Ovary (tissue), 9 donors: ENCODE results near the gene MRPS5. TPM values are rescaled to one million over a fixed set of nuclear protein-coding genes. Genes with fewer than 3 reads are reported as not detected.
"Not testable (repeated sequence)": the region's sequence is repeated elsewhere in the genome, so short reads cannot be mapped to it uniquely, and the experiment has no call there.

Experiments used
- DNase-seq, 5 donors: peaks; one replicate each; pipeline ENCODE4 v3.0.0-alpha.2; 2019 to 2020
- H3K27ac ChIP-seq, 2 donors: fragments of 200-600 bp; one replicate each; pipeline versions ENCODE4 v1.5.1 to v1.8.0; 2019 to 2022
- H3K27me3 ChIP-seq: fragments of 200-600 bp; one replicate; pipeline ENCODE4 v1.8.0; 2022
- H3K36me3 ChIP-seq: fragments of 200-600 bp; sonication (generic); one replicate; pipeline ENCODE4 v1.5.1; 2019
- H3K4me1 ChIP-seq: one replicate; pipeline ENCODE4 v1.8.1; 2013; ENCODE audit warnings: mild to moderate bottlenecking, moderate library complexity; ENCODE audit not compliant: insufficient read depth
- H3K4me3 ChIP-seq: fragments of 200-600 bp; sonication (generic); one replicate; pipeline ENCODE4 v1.5.1; 2017
- H3K9me3 ChIP-seq, 2 donors: fragments of 200-600 bp in 1 of 2; sonication (generic) in 1 of 2; one replicate each; pipeline versions ENCODE4 v1.5.1 to v1.8.1; 2013 to 2019; ENCODE audit warnings: mild to moderate bottlenecking in 1 of 2, moderate library complexity in 1 of 2
- EP300 ChIP-seq: sonication (generic); formaldehyde crosslinking; IDR thresholded peaks from one replicate; pipeline ENCODE4 v1.6.1; 2017; ENCODE audit warnings: antibody characterized with exemption
- POLR2A ChIP-seq: fragments of 450-650 bp; IDR thresholded peaks from one replicate; pipeline ENCODE4 v1.6.1; 2017; ENCODE audit warnings: antibody characterized with exemption, mild to moderate bottlenecking, moderate library complexity
- WGBS, 3 donors: extraction: QIAGEN DNeasy Blood & Tissue Kit in 1 of 3; methylation state at CpG; one replicate each; pipeline versions ENCODE4 v1.1.5 to v1.1.7; 2013 to 2017; 5-methylcytosine and 5-hydroxymethylcytosine counted together
- intact Hi-C, 4 donors: fragments of 100-400 bp; cut with DNase I; formaldehyde crosslinking; loops; one replicate each; pipeline versions ENCODE4 v1.11.0 to v1.15.1; 2022 to 2023
- polyA plus RNA-seq, 2 donors: library from polyadenylated mRNA; stranded (reverse); fragments of 200-250 nt in 1 of 2; fragments of 350-450 nt in 1 of 2; fragmentation: Illumina TruSeq in 1 of 2; extraction: RNeasy Lipid Tissue Mini Kit (QIAGEN cat#74804) in 1 of 2; gene quantifications; one replicate each; pipeline ENCODE4 v1.2.3, GENCODE V29; 2013 to 2014
- total RNA-seq, 7 donors: library from RNA; depleted of rRNA in 2 of 7; stranded (reverse); fragments of >200 nt in 2 of 7; fragmentation: NEBNext Ultra II Directional in 3 of 7; extraction: Animal tissue kit (Norgen Biotek cat#: 25700) in 3 of 7; gene quantifications; one replicate each; pipeline versions ENCODE4 v1.1.0 to v1.2.4, GENCODE V29; 2016 to 2023
- TF ChIP-seq, protein P1 (sequence below), 3 donors: fragments of 450-650 bp in 2 of 3; fragments of 200-600 bp in 1 of 3; IDR thresholded peaks; one replicate each; pipeline versions ENCODE4 v1.5.1 to v1.8.0; 2016 to 2022; ENCODE audit warnings: antibody characterized with exemption in 3 of 3, mild to moderate bottlenecking in 1 of 3
- donor health status: DM: no; HTN: no; CAD: no; lungs with moderate emphysema.
- donor health status: DM: no; HTN: no; CAD: no.
- donor health status: Bipolar disorder and iron deficiency.
- donor health status: DM: yes; HTN: yes; CAD: no.
- donor health status: DM: no; HTN: no; CAD: no.
- donor health status: DM: yes; HTN: yes; CAD: no.

The MRPS5 gene
- total and polyA plus RNA-seq, 9 donors: 32.4 to 62.9 (median 39.7) TPM

DNA sequence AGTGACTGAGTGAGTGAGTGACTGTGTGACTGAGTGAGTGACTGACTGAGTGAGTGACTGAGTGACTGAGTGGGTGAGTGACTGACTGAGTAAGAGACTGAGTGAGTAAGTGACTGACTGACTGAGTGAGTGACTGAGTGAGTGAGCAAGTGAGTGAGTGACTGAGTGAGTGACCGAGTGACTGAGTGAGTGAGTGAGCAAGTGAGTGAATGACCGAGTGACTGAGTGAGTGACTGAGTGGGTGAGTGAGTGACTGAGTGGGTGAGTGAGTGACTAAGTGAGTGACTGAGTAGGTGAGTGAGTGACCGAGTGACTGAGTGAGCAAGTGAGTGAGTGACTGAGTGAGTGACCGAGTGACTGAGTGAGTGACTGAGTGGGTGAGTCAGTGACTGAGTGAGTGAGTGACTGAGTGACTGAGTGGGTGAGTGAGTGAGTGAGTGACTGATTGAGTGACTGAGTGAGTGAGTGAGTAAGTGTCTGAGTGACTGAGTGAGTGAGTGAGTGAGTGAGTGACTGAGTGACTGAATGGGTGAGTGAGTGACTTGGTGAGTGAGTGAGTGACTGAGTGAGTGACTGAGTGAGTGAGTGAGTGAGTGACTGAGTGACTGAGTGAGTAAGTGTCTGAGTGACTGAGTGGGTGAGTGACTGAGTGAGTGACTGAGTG, 82.8 kb downstream of the MRPS5 start:
- no peaks in the 10 kb centered on the region for H3K9me3 ChIP-seq
- no peaks in the 10 kb centered on the region for H3K4me1 ChIP-seq

DNA sequence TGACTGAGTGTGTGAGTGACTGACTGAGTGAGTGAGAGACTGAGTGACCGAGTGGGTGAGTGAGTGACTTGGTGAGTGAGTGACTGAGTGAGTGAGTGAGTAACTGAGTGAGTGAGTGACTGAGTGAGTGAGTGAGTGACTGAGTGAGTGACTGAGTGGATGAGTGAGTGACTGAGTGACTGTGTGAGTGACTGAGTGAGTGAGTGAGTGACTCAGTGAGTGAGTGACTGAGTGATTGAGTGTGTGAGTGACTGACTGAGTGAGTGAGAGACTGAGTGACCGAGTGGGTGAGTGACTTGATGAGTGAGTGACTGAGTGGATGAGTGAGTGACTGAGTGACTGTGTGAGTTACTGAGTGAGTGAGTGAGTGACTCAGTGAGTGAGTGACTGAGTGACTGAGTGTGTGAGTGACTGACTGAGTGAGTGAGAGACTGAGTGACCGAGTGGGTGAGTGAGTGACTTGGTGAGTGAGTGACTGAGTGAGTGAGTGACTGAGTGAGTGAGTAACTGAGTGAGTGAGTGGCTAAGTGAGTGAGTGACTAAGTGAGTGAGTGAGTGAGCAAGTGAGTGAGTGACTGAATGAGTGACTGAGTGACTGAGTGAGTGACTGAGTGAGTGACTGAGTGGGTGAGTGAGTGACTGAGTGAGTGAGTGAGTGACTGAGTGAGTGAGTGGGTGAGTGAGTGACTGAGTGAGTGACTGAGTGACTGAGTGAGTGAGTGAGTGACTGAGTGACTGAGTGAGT, 83.6 kb downstream of the MRPS5 start:
- H3K27ac ChIP-seq, H3K4me1 ChIP-seq, H3K9me3 ChIP-seq, H3K4me3 ChIP-seq, DNase-seq, H3K27me3 ChIP-seq, intact Hi-C loops, H3K36me3 ChIP-seq: not testable (repeated sequence)
- WGBS, 3 donors: 83 to 88% (median 87%) methylated on average over 3 of the region's 3 CpGs

More for the DNA sequence above, 82.8 kb downstream of the MRPS5 start:
- 82 to 95% (median 93%) methylated on average over 4 of the region's 4 CpGs for WGBS, 3 donors
- intact Hi-C loops: no loop called here
- H3K36me3 ChIP-seq: no peaks in the 10 kb centered on the region
- H3K27ac ChIP-seq: no peak overlapping the region
- DNase-seq: no peak
- H3K27me3 ChIP-seq: no peaks in the 10 kb centered on the region
- H3K4me3 ChIP-seq: no peak overlapping the region
- TF ChIP-seq POLR2A: no peak
- TF ChIP-seq, protein P1, sequence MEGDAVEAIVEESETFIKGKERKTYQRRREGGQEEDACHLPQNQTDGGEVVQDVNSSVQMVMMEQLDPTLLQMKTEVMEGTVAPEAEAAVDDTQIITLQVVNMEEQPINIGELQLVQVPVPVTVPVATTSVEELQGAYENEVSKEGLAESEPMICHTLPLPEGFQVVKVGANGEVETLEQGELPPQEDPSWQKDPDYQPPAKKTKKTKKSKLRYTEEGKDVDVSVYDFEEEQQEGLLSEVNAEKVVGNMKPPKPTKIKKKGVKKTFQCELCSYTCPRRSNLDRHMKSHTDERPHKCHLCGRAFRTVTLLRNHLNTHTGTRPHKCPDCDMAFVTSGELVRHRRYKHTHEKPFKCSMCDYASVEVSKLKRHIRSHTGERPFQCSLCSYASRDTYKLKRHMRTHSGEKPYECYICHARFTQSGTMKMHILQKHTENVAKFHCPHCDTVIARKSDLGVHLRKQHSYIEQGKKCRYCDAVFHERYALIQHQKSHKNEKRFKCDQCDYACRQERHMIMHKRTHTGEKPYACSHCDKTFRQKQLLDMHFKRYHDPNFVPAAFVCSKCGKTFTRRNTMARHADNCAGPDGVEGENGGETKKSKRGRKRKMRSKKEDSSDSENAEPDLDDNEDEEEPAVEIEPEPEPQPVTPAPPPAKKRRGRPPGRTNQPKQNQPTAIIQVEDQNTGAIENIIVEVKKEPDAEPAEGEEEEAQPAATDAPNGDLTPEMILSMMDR (IDR thresholded peaks at IDR 0.05): no peak
- TF ChIP-seq EP300: no peak

DNA sequence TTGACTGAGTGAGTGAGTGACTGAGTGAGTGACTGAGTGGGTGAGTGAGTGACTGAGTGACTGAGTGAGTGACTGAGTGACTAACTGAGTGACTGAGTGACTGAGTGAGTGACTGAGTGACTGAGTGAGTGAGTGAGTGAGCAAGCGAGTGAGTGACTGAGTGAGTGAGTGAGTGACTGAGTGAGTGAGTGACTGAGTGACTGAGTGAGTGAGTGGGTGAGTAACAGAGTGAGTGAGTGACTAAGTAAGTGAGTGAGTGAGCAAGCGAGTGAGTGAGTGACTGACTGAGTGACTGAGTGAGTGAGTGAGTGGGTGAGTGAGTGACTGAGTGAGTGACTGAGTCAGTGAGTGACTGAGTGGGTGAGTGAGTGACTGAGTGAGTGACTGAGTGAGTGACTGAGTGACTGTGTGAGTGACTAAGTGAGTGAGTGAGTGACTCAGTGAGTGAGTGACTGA, 84.2 kb downstream of the MRPS5 start:
- intact Hi-C loops: no loop called here
- no peaks in the 10 kb centered on the region for H3K4me1 ChIP-seq
- DNase-seq: no peak
- no peak overlapping the region for H3K27ac ChIP-seq
- H3K36me3 ChIP-seq: no peaks in the 10 kb centered on the region
- H3K4me3 ChIP-seq: no peak overlapping the region
- H3K27me3 ChIP-seq: no peaks in the 10 kb centered on the region
- TF ChIP-seq EP300: no peak
- TF ChIP-seq, protein P1 (IDR thresholded peaks at IDR 0.05): no peak
- no peak for TF ChIP-seq POLR2A
- WGBS, 3 donors: 87 to 91% (median 88%) methylated on average over 2 of the region's 2 CpGs
- H3K9me3 ChIP-seq: no peaks in the 10 kb centered on the region

DNA sequence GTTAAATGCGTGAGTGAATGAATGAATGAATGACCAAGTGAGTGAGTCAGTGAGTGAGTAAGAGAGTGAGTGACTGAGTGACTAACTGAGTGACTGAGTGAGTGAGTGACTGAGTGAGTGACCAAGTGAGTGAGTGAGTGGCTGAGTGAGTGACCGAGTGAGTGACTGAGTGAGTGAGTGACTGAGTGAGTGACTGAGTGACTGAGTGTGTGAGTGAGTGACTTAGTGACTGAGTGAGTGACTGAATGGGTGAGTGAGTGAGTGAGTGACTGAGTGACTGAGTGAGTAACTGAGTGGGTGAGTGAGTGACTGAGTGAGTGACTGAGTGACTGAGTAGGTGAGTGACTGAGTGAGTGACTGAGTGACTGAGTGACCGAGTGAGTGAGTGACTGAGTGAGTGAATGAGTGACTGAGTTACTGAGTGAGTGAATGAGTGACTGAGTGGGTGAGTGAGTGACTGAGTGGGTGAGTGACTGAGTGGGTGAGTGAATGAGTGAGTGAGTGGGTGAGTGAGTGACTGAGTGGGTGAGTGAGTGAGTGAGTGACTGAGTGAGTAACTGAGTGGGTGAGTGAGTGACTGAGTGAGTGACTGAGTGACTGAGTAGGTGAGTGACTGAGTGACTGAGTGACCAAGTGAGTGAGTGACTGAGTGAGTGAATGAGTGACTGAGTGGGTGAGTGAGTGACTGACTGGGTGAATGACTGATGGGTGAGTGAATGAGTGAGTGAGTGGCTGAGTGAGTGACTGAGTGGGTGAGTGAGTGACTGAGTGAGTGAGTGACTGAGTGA, 84.8 kb downstream of the MRPS5 start:
- Histone ChIP-seq H3K4me1 (no peaks in the 10 kb centered on the region), H3K27me3 (no peaks in the 10 kb centered on the region), H3K4me3 (no peak overlapping the region), H3K27ac (no peak overlapping the region), H3K9me3 (no peaks in the 10 kb centered on the region), H3K36me3 (no peaks in the 10 kb centered on the region)
- no peak for DNase-seq
- 87 to 94% (median 92%) methylated on average over 3 of the region's 3 CpGs for WGBS, 3 donors
- intact Hi-C loops: no loop called here
- TF ChIP-seq EP300 (no peak), POLR2A (no peak)
- TF ChIP-seq, protein P1 (IDR thresholded peaks at IDR 0.05): no peak

Other genes starting within 250 kb of the MRPS5 start
- 1 to 10 TPM in 4 of 7 donors, under 1 TPM in 1, not detected in 2; 0.45 to 2.2 (median 1.6) TPM for gene MAL, start 96.1 kb downstream of the MRPS5 start, total RNA-seq
- 1 to 10 TPM in 1 of 2 donors, under 1 TPM in 1; 0.90 to 4.7 TPM for gene MAL, start 96.1 kb downstream of the MRPS5 start, polyA plus RNA-seq
- 10 to 100 TPM; 16.5 to 30.8 (median 24.4) TPM for gene ZNF514, start 38.0 kb upstream of the MRPS5 start, total RNA-seq
- 10 to 100 TPM; 10.3 to 16.9 TPM for gene ZNF514, start 38.0 kb upstream of the MRPS5 start, polyA plus RNA-seq
- gene ZNF2, start 44.0 kb upstream of the MRPS5 start, total RNA-seq: 1 to 10 TPM; 3.6 to 6.9 (median 4.6) TPM
- gene ZNF2, start 44.0 kb upstream of the MRPS5 start, polyA plus RNA-seq: 1 to 10 TPM; 3.1 to 7.9 TPM
- 1 to 10 TPM; 3.0 to 8.2 (median 5.8) TPM for gene ZNF892, start 85.7 kb upstream of the MRPS5 start, total RNA-seq
- 1 to 10 TPM in 1 of 2 donors, under 1 TPM in 1; 0.63 to 1.6 TPM for gene ZNF892, start 85.7 kb upstream of the MRPS5 start, polyA plus RNA-seq
- gene PROM2, start 152.6 kb upstream of the MRPS5 start, total RNA-seq: 1 to 10 TPM in 6 of 7 donors, under 1 TPM in 1; 0.99 to 5.1 (median 3.8) TPM
- under 1 TPM; 0.37 to 0.53 TPM for gene PROM2, start 152.6 kb upstream of the MRPS5 start, polyA plus RNA-seq
- 10 to 100 TPM in 5 of 7 donors, 1 to 10 TPM in 2; 7.4 to 26.0 (median 16.5) TPM for gene KCNIP3, start 175.5 kb upstream of the MRPS5 start, total RNA-seq
- 1 to 10 TPM; 2.2 to 9.7 TPM for gene KCNIP3, start 175.5 kb upstream of the MRPS5 start, polyA plus RNA-seq